Stimulated activated naive B cell treated with anti-CD40 and anti-IgM and Interleukin-4, amounts not matched to agents 10 μg/mL and 1 μg/mL and 100 μg/mL, for 72 hours (primary cell): ENCODE measurements around the gene EFS.
A peak's percentile ranks its signal among the peaks of the same experiment; 100 is the strongest.
"Not testable (repeated sequence)": the region's sequence is repeated elsewhere in the genome, so short reads cannot be mapped to it uniquely, and the experiment has no call there.

Experiments used
- ATAC-seq, 2 donors: fragments of 150-1000 bp; cut with Tn5 transposase; replicated peaks; 2 replicates each; pipeline ENCODE4 v1.10.0; 2021; ENCODE audit warnings: moderate library complexity in 1 of 2
- DNase-seq: peaks from one replicate; pipeline ENCODE4 v3.0.0; 2021
- H3K27ac Mint-ChIP-seq: one replicate; pipeline ENCODE4 v1.8.0; 2022; ENCODE audit warnings: mild to moderate bottlenecking, mixed read lengths
- H3K27me3 Mint-ChIP-seq, 2 donors: one replicate each; pipeline ENCODE4 v1.8.0; 2022; ENCODE audit warnings: mixed read lengths in 2 of 2
- H3K36me3 Mint-ChIP-seq, 2 donors: one replicate each; pipeline ENCODE4 v1.8.0; 2022; ENCODE audit warnings: mixed read lengths in 2 of 2, mild to moderate bottlenecking in 1 of 2
- H3K4me1 Mint-ChIP-seq, 2 donors: one replicate each; pipeline ENCODE4 v1.8.0; 2022; ENCODE audit warnings: mixed read lengths in 2 of 2, mild to moderate bottlenecking in 1 of 2
- H3K4me3 Mint-ChIP-seq, 2 donors: one replicate each; pipeline ENCODE4 v1.8.0; 2022; ENCODE audit warnings: mild to moderate bottlenecking in 2 of 2, mixed read lengths in 2 of 2, moderate library complexity in 1 of 2
- H3K9me3 Mint-ChIP-seq, 2 donors: one replicate each; pipeline ENCODE4 v1.8.0; 2022; ENCODE audit warnings: mixed read lengths in 2 of 2, mild to moderate bottlenecking in 1 of 2

EFS gene

DNA sequence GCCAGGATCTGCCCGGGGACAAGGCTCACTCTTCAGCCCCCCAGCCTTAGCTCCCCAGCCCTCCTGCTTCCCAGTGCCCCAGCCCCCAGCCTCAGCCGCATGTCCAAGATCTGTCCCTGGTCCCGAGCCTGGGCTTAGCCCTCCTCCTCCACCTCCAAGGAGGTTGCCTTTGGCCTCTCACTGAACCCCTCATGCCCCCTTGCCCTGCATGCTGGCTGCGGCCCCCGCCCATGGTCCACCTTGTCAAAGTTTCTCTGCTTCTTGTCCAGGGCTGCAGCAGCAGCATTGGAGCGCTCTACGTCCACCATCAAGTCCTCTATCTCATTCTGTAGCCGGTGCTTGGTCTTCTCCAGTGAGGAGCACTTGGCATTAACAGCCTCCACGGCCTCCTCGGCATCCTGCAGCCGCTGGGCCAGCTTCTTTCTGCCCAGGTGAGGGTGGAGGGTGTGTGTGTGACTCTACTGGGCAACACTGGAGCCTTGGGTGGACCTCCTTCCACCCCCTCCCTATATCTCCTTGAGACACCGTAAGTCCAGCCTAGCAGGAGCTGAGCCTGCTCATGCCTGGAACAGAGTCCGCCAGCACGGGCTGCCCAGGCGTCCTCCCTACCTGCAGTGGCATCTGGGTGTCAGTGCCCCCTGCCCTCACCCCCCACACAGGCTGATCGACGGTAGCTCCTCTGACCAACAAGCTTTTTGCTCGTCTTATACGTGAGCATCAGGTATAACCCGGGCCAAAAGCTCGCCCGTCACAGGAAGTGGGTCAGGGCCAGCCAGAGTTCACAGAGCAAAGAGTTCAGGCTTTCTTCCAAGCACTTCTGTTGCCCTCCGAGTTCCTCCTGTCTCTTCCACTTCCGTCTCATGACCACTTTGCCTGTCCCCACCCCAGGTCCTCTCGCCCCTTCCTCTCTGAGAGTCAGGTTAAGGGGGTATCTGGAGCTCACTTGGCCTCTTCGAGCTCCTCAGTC is 23.2 kb upstream of the EFS start:
- DNase-seq (no peak), ATAC-seq (no peak)
- Mint-ChIP-seq H3K36me3 (no peaks in the 10 kb centered on the region), H3K9me3 (no peaks in the 10 kb centered on the region), H3K27me3 (peaks cover 45 to 53% of the 10 kb centered on the region in 2 donors), H3K27ac (no peak overlapping the region), H3K4me3 (no peak overlapping the region), H3K4me1 (peaks cover 0 to 2% of the 10 kb centered on the region in 2 donors)

DNA sequence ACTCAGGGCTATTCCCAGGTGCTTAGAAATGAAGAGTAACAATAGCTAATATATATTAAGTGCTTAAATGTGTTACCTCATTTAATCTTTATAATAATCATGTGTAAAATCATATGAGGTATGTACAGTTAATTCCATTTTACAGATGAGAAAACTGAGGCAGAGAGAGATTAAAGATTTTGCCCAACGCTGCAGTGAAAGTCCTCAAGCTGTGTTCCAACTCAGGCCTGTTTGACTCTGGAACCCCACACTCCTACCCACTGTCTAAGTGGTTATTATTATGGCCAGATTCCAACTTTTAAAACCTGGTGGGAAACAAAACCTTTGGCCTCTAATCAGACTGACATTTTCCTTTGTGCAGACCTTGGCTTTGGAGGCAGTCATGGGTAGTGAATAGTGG is 22.0 kb upstream of the EFS start:
- Mint-ChIP-seq H3K4me3 (no peak overlapping the region), H3K9me3 (no peaks in the 10 kb centered on the region), H3K27ac (no peak overlapping the region), H3K36me3 (no peaks in the 10 kb centered on the region), H3K4me1 (peaks cover 1 to 2% of the 10 kb centered on the region in 2 donors), H3K27me3 (peaks cover 48 to 56% of the 10 kb centered on the region in 2 donors)
- no peak for ATAC-seq
- DNase-seq, result no peak

DNA sequence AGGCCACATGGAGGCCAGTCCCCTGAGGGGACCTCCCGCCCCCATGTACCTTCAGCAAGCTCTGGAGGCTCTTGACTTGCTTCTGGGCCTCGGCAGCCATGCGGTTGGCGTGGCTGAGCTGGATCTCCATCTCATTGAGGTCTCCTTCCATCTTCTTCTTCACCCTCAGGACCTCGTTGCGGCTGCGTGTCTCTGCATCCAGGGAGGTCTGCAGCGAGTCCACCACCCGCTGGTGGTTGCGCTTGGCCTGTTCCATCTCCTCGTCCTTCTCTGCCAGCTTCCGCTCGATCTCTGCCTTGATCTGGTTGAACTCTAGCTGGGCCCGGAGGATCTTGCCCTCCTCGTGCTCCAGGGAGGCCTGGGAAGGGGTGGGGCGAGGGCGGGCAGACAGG is 21.3 kb upstream of the EFS start:
- H3K4me3 Mint-ChIP-seq, H3K4me1 Mint-ChIP-seq, DNase-seq, H3K36me3 Mint-ChIP-seq, H3K9me3 Mint-ChIP-seq, H3K27ac Mint-ChIP-seq, ATAC-seq: not testable (repeated sequence)
- peaks cover 48 to 56% of the 10 kb centered on the region in 2 donors for H3K27me3 Mint-ChIP-seq

DNA sequence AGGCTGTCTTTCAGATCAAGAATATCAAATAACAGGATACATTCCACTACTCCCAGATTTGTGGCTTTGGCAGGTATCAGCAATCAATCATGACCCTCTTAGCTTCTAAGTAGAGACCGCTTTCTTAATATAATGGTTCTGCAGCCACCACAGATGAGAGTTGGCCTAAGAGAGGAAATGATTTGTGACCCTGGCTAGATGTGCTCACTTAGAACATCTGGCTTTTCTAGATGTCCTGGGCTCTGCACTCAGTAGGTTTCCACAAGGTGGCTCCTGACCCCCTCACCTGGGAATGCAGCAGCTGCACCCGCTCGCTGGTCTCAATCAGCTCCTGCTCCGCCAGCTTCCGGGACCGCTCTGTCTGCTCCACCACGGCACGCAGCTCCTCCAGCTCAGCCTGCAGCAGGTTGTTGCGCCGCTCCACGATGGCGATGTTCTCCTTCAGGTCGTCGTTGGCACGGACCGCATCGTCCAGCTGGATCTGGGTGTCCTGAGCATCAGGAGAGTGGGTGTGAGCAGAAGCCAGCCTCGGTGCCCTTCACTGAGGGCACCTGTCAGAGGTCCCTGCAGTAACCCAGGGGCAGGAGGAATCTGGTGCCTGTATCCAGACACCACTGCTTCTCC is 20.8 kb upstream of the EFS start:
- Mint-ChIP-seq H3K4me1 (peaks cover 2 to 5% of the 10 kb centered on the region in 2 donors), H3K36me3 (no peaks in the 10 kb centered on the region), H3K27ac (no peak overlapping the region), H3K9me3 (no peaks in the 10 kb centered on the region), H3K4me3 (no peak overlapping the region), H3K27me3 (peaks cover 52 to 61% of the 10 kb centered on the region in 2 donors)
- ATAC-seq (no peak), DNase-seq (no peak)

DNA sequence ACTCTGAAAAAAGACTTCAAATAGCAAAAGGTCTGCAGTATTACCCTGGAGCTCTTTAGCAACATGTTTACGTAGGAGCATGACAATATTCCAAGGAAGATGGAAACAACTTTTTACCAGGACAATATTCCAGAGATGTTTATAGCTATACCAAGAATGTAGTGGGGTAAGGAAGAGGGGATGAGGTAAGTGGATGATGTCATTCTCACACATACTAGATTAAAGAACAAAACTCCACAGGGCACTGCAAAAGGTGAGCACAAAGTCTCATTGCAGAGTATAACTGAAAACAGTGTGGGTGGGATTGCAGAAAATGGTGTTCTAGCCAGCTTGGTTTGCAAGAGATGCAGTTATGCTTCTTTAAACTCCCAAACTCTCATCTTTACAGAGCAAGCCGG is 20.3 kb upstream of the EFS start:
- no peak for DNase-seq
- H3K27me3 Mint-ChIP-seq, result peaks cover 53 to 60% of the 10 kb centered on the region in 2 donors
- no peaks in the 10 kb centered on the region for H3K36me3 Mint-ChIP-seq
- H3K27ac Mint-ChIP-seq, result no peak overlapping the region
- no peaks in the 10 kb centered on the region for H3K9me3 Mint-ChIP-seq
- no peak for ATAC-seq
- peaks cover 2 to 5% of the 10 kb centered on the region in 2 donors for H3K4me1 Mint-ChIP-seq
- H3K4me3 Mint-ChIP-seq, result no peak overlapping the region

DNA sequence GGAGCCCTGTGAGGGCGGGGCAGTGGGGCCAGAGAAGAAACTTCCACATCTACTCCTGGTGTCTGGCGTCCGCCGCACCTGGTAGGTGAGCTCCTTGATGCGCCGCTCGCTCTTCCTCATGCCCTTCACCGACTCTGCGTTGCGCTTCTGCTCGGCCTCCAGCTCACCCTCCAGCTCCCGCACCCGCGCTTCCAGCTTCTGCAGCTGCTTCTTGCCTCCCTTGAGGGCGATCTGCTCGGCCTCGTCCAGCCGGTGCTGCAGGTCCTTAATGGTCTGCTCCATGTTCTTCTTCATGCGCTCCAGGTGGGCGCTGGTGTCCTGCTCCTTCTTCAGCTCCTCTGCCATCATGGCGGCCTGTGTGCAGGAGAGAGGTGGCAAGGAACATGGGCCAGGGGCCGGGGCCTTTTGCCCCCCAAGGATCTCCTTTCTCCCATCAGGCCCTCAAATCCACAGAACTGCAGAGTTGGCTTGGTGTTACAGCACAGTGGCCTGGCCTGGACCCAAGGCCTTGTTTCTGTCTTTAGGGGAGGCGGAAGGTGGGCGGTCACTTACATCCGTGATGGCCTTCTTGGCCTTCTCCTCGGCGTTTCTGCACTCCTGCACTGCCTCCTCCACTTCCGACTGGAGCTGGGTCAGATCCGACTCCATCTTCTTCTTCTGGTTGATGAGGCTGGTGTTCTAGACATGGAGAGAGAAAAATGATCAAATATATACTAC is 19.6 kb upstream of the EFS start:
- Mint-ChIP-seq H3K9me3 (no peaks in the 10 kb centered on the region), H3K36me3 (no peaks in the 10 kb centered on the region), H3K27me3 (peaks cover 46 to 60% of the 10 kb centered on the region in 2 donors), H3K4me3 (no peak overlapping the region), H3K4me1 (peaks cover 2 to 5% of the 10 kb centered on the region in 2 donors), H3K27ac (no peak overlapping the region)
- DNase-seq (no peak), ATAC-seq (no peak)

DNA sequence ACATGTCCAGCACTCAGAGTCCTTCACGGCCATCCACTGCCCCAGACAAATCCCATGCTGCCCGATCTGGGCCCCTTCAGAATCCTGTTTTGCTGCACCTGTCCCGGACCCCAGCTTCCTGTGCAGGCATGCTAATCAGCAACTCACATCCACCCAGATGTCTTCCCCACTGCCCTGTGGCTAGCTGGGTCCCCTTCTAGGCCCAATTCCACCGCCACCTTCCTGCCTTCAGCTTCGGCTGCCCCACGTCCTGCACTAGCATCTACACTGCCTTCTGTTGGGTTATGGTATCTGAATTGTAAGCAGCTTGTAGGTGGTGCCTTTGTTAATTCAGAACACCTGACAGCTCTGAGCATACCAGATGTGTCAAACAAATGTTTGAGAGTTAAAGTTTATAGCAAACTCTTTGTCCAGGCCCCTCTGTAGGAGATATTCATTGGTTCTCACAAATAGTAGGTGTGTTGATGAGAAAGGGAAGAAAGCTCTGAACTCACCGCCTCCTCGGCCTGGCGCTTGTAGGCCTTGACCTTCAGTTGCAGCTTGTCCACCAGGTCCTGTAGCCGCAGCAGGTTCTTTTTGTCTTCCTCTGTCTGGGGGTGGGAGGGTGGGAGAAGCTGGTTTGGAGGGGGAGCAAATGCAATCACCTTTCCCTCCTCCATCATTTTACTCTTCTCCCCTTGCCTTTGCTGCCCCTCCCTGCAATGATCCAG is 17.9 kb upstream of the EFS start:
- no peaks in the 10 kb centered on the region for H3K9me3 Mint-ChIP-seq
- H3K27me3 Mint-ChIP-seq, result peaks cover 29 to 57% of the 10 kb centered on the region in 2 donors
- no peaks in the 10 kb centered on the region for H3K36me3 Mint-ChIP-seq
- no peak for DNase-seq
- ATAC-seq, result no peak
- H3K4me1 Mint-ChIP-seq, result peaks cover under 1 to 5% of the 10 kb centered on the region in 2 donors
- H3K27ac Mint-ChIP-seq, result no peak overlapping the region
- H3K4me3 Mint-ChIP-seq, result no peak overlapping the region

DNA sequence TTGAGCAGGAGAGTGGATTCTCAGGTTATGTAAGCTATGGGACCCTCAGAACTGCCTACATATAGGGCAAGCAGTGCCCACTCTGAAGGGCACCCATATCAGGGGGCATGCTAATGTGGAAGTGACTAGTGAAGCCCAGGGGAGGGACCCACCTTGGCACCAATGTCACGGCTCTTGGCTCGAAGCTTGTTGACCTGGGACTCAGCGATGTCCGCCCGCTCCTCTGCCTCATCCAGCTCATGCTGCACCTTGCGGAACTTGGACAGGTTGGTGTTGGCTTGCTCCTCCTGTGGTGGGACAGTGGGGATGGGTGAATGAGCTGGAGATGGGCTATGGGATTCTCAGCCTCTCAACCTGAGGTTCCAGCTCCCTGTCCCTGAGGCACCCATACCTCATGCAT is 17.3 kb upstream of the EFS start:
- H3K9me3 Mint-ChIP-seq, result no peaks in the 10 kb centered on the region
- H3K36me3 Mint-ChIP-seq, result no peaks in the 10 kb centered on the region
- H3K4me1 Mint-ChIP-seq, result peaks cover 2 to 5% of the 10 kb centered on the region in 2 donors
- H3K4me3 Mint-ChIP-seq, result no peak overlapping the region
- no peak for DNase-seq
- ATAC-seq, result no peak
- no peak overlapping the region for H3K27ac Mint-ChIP-seq
- H3K27me3 Mint-ChIP-seq, result peaks cover 27 to 55% of the 10 kb centered on the region in 2 donors

DNA sequence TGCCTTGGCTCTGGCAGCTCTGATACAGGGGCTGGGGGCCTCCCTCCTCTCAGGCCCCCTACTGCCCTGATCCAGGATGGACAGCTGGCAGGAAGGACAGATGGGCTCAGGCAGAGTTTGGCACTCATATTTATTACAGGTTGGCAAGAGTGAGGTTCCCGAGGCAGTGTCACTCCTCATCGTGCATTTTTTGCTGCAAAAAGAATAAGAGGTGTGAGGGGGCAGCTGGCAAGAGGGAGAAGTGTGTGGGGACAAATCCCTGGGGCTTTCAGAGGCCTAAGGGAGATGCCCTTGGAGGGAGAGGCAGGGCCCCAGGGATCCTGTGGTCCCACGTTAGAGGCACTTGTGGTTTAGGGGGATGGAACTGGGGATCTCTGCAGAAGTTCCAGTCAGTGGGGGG is 16.9 kb upstream of the EFS start:
- Mint-ChIP-seq H3K27ac (no peak overlapping the region), H3K36me3 (no peaks in the 10 kb centered on the region), H3K9me3 (no peaks in the 10 kb centered on the region), H3K4me3 (no peak overlapping the region), H3K4me1 (peaks cover 2 to 5% of the 10 kb centered on the region in 2 donors), H3K27me3 (peaks cover 28 to 56% of the 10 kb centered on the region in 2 donors)
- DNase-seq (no peak), ATAC-seq (no peak)

DNA sequence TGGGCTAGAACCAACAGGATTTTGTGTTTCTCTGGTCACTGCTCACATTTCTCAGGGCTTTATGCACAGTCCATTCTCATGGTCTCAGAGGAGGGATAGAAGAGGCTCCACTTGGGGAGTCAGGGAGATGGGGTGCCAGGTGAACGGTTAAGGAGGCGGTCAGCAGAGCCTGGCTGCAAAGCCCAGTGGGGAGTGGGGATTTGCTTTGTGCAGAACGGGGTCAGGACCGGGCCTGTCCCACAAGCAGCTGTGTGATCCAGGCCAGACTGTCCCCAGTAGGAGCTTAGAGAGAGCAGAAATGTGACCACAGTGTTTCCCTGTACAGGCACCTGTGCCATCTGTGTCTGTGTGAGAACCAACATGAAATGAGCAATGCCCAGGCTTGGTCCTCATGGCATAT is 16.0 kb upstream of the EFS start:
- no peaks in the 10 kb centered on the region for H3K9me3 Mint-ChIP-seq
- H3K36me3 Mint-ChIP-seq, result no peaks in the 10 kb centered on the region
- DNase-seq, result no peak
- H3K27ac Mint-ChIP-seq, result no peak overlapping the region
- peaks cover 28 to 50% of the 10 kb centered on the region in 2 donors for H3K27me3 Mint-ChIP-seq
- no peak overlapping the region for H3K4me3 Mint-ChIP-seq
- peaks cover 2 to 5% of the 10 kb centered on the region in 2 donors for H3K4me1 Mint-ChIP-seq
- no peak for ATAC-seq

DNA sequence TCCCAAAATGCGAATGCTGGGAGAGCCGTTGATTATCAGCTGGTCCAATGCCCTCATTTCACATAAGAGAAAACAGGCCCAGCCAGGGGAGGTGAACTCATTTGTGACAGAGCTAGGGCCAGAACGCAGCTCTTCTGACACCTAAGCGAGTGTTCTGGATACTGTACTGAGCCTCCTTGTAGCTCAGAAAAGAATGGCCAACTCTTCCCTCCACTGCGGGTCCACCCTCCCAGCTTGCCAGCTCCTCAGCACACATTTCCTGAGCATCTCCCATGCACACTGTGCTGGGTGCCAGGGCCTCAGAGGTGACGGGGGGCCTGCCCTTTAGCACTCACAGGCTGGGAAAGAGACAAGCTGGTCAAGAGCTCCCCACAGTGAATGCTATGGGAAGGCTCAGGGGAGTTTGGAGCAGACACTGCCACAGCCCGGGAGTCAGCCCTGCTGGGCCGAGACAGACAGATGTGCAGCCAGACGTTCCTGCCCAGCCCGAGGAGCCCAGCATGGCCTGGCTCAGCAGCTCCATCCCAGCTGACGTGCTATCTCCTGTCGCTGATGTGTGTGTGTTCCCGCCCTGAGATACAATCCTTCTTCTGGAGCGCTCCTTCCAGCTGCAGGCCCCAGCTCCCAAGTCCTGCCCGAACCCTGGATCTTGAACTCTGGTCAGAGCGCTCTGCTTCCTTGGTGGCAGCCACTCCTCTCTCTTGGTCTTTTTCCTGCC is 15.4 kb upstream of the EFS start:
- Mint-ChIP-seq H3K36me3 (no peaks in the 10 kb centered on the region), H3K4me3 (no peak overlapping the region), H3K27me3 (peaks cover 28 to 48% of the 10 kb centered on the region in 2 donors), H3K4me1 (peaks cover 2 to 5% of the 10 kb centered on the region in 2 donors), H3K27ac (no peak overlapping the region), H3K9me3 (no peaks in the 10 kb centered on the region)
- ATAC-seq (peak; percentile 6 to 21), DNase-seq (no peak)

DNA sequence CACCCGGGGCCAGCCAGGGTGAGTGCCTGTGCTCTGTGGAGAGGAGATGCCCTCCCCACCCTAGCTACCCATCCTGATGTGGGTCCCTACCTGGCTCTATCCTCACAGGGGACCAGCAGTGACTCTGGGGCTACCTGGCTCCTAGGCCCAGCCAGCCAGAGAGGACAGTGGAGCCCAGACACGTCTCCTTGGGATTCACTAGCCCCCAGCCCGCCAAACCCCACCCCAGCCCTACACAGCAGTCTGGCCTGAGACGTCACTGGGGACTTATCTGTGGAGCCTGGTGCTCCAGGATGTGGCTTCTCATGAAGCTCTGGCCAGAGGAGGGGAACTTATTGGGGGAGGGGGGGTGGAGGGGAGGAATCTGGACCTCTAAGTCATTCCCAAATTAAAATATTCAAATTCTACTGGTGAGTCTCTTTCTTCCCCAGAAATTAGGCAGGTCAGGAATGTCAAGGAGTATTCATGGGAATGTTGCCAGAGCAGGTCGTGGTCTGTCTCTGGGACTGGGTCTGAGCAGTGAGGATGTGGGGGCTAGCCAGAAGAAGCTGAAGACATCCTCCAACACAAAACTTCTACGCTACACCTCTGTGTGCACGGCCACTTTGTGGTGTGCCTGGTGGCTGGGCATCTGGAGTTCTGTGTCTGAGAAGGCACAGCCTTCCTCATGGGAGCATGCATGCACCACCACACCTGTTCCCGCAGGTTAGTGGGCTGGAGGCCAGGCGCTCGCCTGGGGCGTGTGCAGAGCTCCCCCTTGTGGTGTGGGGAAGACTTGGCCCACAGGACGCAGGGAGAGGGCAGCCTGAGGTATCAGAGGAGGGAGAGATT is 14.6 kb upstream of the EFS start:
- no peak overlapping the region for H3K27ac Mint-ChIP-seq
- H3K9me3 Mint-ChIP-seq, result no peaks in the 10 kb centered on the region
- peaks cover 27 to 48% of the 10 kb centered on the region in 2 donors for H3K27me3 Mint-ChIP-seq
- peaks cover 2 to 5% of the 10 kb centered on the region in 2 donors for H3K4me1 Mint-ChIP-seq
- peak; percentile 16 for DNase-seq
- H3K4me3 Mint-ChIP-seq, result no peak overlapping the region
- no peaks in the 10 kb centered on the region for H3K36me3 Mint-ChIP-seq
- ATAC-seq, result peak; percentile 73 to 86
